ENCODE measurements around the gene IFNA10.

DNA sequence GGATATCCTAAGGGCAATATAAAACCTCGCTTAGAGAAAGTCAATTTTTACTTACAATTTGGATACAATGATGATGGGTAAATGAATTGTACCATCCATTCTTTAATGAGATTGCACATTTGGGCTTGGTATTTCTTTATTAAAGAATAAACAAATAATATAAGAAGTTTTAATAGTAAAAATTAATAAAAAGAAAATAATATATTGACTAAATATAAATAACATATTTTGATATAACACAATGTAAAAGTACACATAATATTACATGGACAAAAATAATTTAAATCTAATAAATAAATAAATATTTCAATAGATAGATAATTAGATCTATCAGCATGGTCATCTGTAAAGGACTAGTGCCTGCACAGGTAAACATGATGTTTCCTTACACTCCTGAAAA is 41.4 kb downstream of the IFNA10 start:
- TF ChIP-seq CBX5 (CRISPR knock-in tag; IDR thresholded peaks at IDR 0.05; ENCODE audit: borderline replicate concordance), result no peak
- TF ChIP-seq ZNF335 (CRISPR knock-in tag; IDR thresholded peaks at IDR 0.05), result no peak
- no peak for TF ChIP-seq HMG20A (CRISPR knock-in tag; IDR thresholded peaks at IDR 0.05; ENCODE audit: borderline replicate concordance)

Measured in HepG2 (cell line).